Trophoblast cell (in vitro differentiated cells and primary cell): ENCODE results near the gene GPN3.

ENCODE experiments used
- DNase-seq, 2 donors: peaks; one replicate each; pipeline ENCODE4 v3.0.0-alpha.2; 2016
- H2AFZ ChIP-seq: 2 replicates; pipeline ENCODE4 v1.6.1; 2013; ENCODE audit warnings: low read length, moderate library complexity, mild to moderate bottlenecking; ENCODE audit not compliant: insufficient read depth, poor library complexity
- H2AK5ac ChIP-seq: 2 replicates; pipeline ENCODE4 v1.6.1; 2013; ENCODE audit warnings: mild to moderate bottlenecking, low read length
- H2BK120ac ChIP-seq: 2 replicates; pipeline ENCODE4 v1.6.1; 2013; ENCODE audit warnings: low read length, mild to moderate bottlenecking, moderate library complexity; ENCODE audit not compliant: insufficient read depth, poor library complexity
- H2BK12ac ChIP-seq: 2 replicates; pipeline ENCODE4 v1.6.1; 2013; ENCODE audit warnings: mild to moderate bottlenecking, low read length, moderate library complexity
- H2BK5ac ChIP-seq: 2 replicates; pipeline ENCODE4 v1.6.1; 2013; ENCODE audit warnings: low read length, low read depth, moderate library complexity, mild to moderate bottlenecking; ENCODE audit not compliant: poor library complexity
- H3K14ac ChIP-seq: 2 replicates; pipeline ENCODE4 v1.6.1; 2013; ENCODE audit warnings: mild to moderate bottlenecking, low read length
- H3K18ac ChIP-seq: 2 replicates; pipeline ENCODE4 v1.6.1; 2013; ENCODE audit warnings: mild to moderate bottlenecking, low read length
- H3K23ac ChIP-seq: 2 replicates; pipeline ENCODE4 v1.6.1; 2013; ENCODE audit warnings: low read length
- H3K27ac ChIP-seq: 2 replicates; pipeline ENCODE4 v1.5.1; 2013; ENCODE audit warnings: low read depth, mild to moderate bottlenecking, inconsistent platforms, low read length, moderate library complexity
- H3K27me3 ChIP-seq: 2 replicates; pipeline ENCODE4 v1.6.1; 2013; ENCODE audit warnings: inconsistent platforms, mild to moderate bottlenecking, low read length, moderate library complexity; ENCODE audit not compliant: insufficient read depth
- H3K36me3 ChIP-seq, 2 experiments: 1 replicate in 1 of 2; 2 replicates in 1 of 2; pipeline ENCODE4 v1.6.1; 2013; ENCODE audit warnings: low read length in 2 of 2, mild to moderate bottlenecking in 2 of 2, moderate library complexity in 1 of 2; ENCODE audit not compliant: insufficient read depth in 2 of 2, control insufficient read depth in 1 of 2
- H3K4ac ChIP-seq: 2 replicates; pipeline ENCODE4 v1.6.1; 2013; ENCODE audit warnings: low read depth, mild to moderate bottlenecking, low read length, moderate library complexity
- H3K4me1 ChIP-seq, 2 experiments: 1 replicate in 1 of 2; 2 replicates in 1 of 2; pipeline ENCODE4 v1.6.1; 2013; ENCODE audit warnings: low read length in 2 of 2, mild to moderate bottlenecking in 2 of 2, moderate library complexity in 1 of 2; ENCODE audit not compliant: insufficient read depth in 2 of 2, control insufficient read depth in 1 of 2
- H3K4me2 ChIP-seq: 2 replicates; pipeline ENCODE4 v1.6.1; 2013; ENCODE audit warnings: inconsistent platforms, mild to moderate bottlenecking, low read length, moderate library complexity
- H3K4me3 ChIP-seq: 2 replicates; pipeline ENCODE4 v1.5.1; 2013; ENCODE audit warnings: mild to moderate bottlenecking, low read depth, low read length, inconsistent platforms
- H3K79me1 ChIP-seq: one replicate; pipeline ENCODE4 v1.6.1; 2013; ENCODE audit warnings: low read length
- H3K79me2 ChIP-seq: 2 replicates; pipeline ENCODE4 v1.6.1; 2013; ENCODE audit warnings: low read length, mild to moderate bottlenecking; ENCODE audit not compliant: control insufficient read depth, insufficient read depth, poor library complexity
- H3K9ac ChIP-seq: 2 replicates; pipeline ENCODE4 v1.6.1; 2013; ENCODE audit warnings: mild to moderate bottlenecking, low read length
- H3K9me3 ChIP-seq: 2 replicates; pipeline ENCODE4 v1.6.1; 2013; ENCODE audit warnings: low read depth, mild to moderate bottlenecking, control low read depth, inconsistent platforms, low read length; ENCODE audit not compliant: insufficient read depth
- H4K12ac ChIP-seq: 2 replicates; pipeline ENCODE4 v1.6.1; 2013; ENCODE audit warnings: low read depth, mild to moderate bottlenecking, low read length, moderate library complexity
- H4K8ac ChIP-seq: 2 replicates; pipeline ENCODE4 v1.6.1; 2013; ENCODE audit warnings: low read depth, mild to moderate bottlenecking, low read length, moderate library complexity
- H4K91ac ChIP-seq: one replicate; pipeline ENCODE4 v1.6.1; 2013; ENCODE audit warnings: low read depth, mild to moderate bottlenecking, low read length, moderate library complexity
- WGBS: extraction: QIAGEN DNeasy Blood & Tissue Kit; methylation state at CpG from one replicate; pipeline ENCODE4 v1.1.7; 2013; ENCODE audit warnings: missing lambda C conversion rate; ENCODE audit not compliant: insufficient read length, insufficient coverage; ENCODE audit errors: extremely low coverage; 5-methylcytosine and 5-hydroxymethylcytosine counted together

The GPN3 gene

DNA sequence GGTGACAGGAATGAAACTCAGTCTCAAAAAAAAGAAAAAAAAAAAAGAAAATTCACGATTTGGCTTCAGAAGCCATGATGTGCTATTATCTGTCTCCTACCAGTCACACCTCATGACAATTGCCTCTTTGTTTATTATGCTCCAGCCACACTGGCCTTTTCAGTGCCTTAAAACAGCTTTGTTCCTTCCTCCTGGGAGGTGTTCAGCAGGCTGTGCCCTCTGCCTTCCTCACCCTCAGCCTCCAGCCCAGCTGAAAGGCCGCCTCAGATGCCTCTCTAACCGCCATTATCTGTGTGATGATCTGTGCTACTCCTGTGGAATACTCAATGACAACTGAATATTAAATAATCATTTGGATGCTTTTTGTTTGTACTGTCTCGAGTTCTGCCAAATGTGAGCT is 9.3 kb downstream of the GPN3 start:
- Histone ChIP-seq H3K79me2 (no peaks in the 10 kb centered on the region), H3K4me1 (no peaks in the 10 kb centered on the region), H3K27me3 (no peaks in the 10 kb centered on the region), H3K14ac (no peak overlapping the region), H3K4me2 (no peak overlapping the region), H2AFZ (no peak overlapping the region), H3K79me1 (no peaks in the 10 kb centered on the region), H4K91ac (no peak overlapping the region), H3K4me3 (no peak overlapping the region), H3K36me3 (peaks cover 20 to 23% of the 10 kb centered on the region in 2 experiments), H2BK12ac (no peak overlapping the region), H2BK120ac (no peak overlapping the region), H3K4ac (no peak overlapping the region), H3K9me3 (no peaks in the 10 kb centered on the region), H3K18ac (no peak overlapping the region), H3K23ac (no peak overlapping the region), H4K12ac (no peak overlapping the region), H4K8ac (no peak overlapping the region), H3K27ac (no peak overlapping the region), H2BK5ac (no peak overlapping the region), H2AK5ac (no peak overlapping the region), H3K9ac (no peak overlapping the region)
- DNase-seq, result no peak
- no CpG with 5 or more reads among the region's 4 CpGs for WGBS

GRCh38 chr12:110453569-110454296 is 14.3 kb downstream of the GPN3 start:
- Histone ChIP-seq H3K4me3 (no peak overlapping the region), H3K4me2 (no peak overlapping the region), H4K91ac (no peak overlapping the region), H2AK5ac (no peak overlapping the region), H2BK5ac (no peak overlapping the region), H3K4ac (no peak overlapping the region), H4K8ac (no peak overlapping the region), H2AFZ (no peak overlapping the region), H3K14ac (no peak overlapping the region), H3K27me3 (no peaks in the 10 kb centered on the region), H3K4me1 (peaks cover 4 to 5% of the 10 kb centered on the region in 2 experiments), H3K79me1 (peaks cover 7% of the 10 kb centered on the region), H3K27ac (no peak overlapping the region), H3K18ac (no peak overlapping the region), H3K9me3 (no peaks in the 10 kb centered on the region), H3K23ac (no peak overlapping the region), H4K12ac (no peak overlapping the region), H3K9ac (no peak overlapping the region), H3K79me2 (peaks cover 11% of the 10 kb centered on the region), H3K36me3 (peaks cover 10 to 12% of the 10 kb centered on the region in 2 experiments), H2BK12ac (no peak overlapping the region), H2BK120ac (no peak overlapping the region)
- no CpG with 5 or more reads among the region's 4 CpGs for whole genome bisulfite sequencing
- DNase-seq, result no peak

DNA sequence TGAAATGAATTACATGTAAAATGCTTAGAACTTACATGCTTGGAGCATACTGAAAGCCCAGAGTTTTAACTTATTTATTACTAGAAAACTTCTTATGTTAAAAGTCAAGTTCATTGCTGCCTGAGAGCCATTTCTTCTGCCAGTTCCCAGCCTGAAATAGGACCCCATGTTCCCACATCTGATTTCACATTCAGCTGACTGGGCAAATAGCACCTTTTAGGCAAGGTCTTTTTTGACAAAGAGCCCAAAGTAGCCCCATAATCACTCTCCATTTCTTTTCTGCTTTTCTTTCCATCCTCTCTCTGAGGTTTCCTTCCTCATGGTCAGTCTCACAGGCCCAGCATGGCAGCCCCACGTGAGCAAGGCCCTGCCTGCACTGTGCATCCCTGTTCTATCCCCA is 16.8 kb downstream of the GPN3 start:
- WGBS, result no CpG with 5 or more reads among the region's 1 CpG
- Histone ChIP-seq H3K27me3 (no peaks in the 10 kb centered on the region), H3K23ac (no peak overlapping the region), H3K27ac (no peak overlapping the region), H2AFZ (no peak overlapping the region), H4K8ac (no peak overlapping the region), H3K36me3 (peaks cover 8 to 10% of the 10 kb centered on the region in 2 experiments), H3K14ac (no peak overlapping the region), H3K79me1 (peaks cover 7% of the 10 kb centered on the region), H2BK5ac (no peak overlapping the region), H3K79me2 (peaks cover 15% of the 10 kb centered on the region), H2AK5ac (no peak overlapping the region), H3K4ac (no peak overlapping the region), H3K4me3 (no peak overlapping the region), H3K9ac (no peak overlapping the region), H4K12ac (no peak overlapping the region), H2BK120ac (no peak overlapping the region), H3K9me3 (no peaks in the 10 kb centered on the region), H4K91ac (no peak overlapping the region), H3K4me2 (no peak overlapping the region), H2BK12ac (no peak overlapping the region), H3K4me1 (peaks cover 4 to 5% of the 10 kb centered on the region in 2 experiments), H3K18ac (no peak overlapping the region)
- no peak for DNase-seq

GRCh38 chr12:110449799-110450497 is 18.1 kb downstream of the GPN3 start, which contains the start of gene ARPC3:
Gene ARPC3, minus strand, starts transcription at chr12:110450337. Its CDS starts 77 bp downstream, at chr12:110450260.
- H3K14ac ChIP-seq, result peak within 1 kb of the TSS; percentile 99
- H3K23ac ChIP-seq, result no peak within 1 kb of the TSS
- peak within 1 kb of the TSS; percentile 99 for H4K8ac ChIP-seq
- H3K27me3 ChIP-seq, result no peaks in the 10 kb centered on the region
- peak within 1 kb of the TSS; percentile 100 for H3K4ac ChIP-seq
- H3K4me2 ChIP-seq, result peak within 1 kb of the TSS; percentile 59
- peak within 1 kb of the TSS; percentile 98 for H2AK5ac ChIP-seq
- peak within 1 kb of the TSS; percentile 99 for H3K18ac ChIP-seq
- WGBS, result no CpG with 5 or more reads among the region's 51 CpGs
- peak within 1 kb of the TSS; percentile 99 for H4K91ac ChIP-seq
- peaks cover 7 to 8% of the 10 kb centered on the region in 2 experiments for H3K36me3 ChIP-seq
- peaks cover 4 to 5% of the 10 kb centered on the region in 2 experiments for H3K4me1 ChIP-seq
- peak; percentile 97 to 98 for DNase-seq
- peaks cover 15% of the 10 kb centered on the region for H3K79me2 ChIP-seq
- no peaks in the 10 kb centered on the region for H3K9me3 ChIP-seq
- H2BK5ac ChIP-seq, result peak within 1 kb of the TSS; percentile 87
- H3K79me1 ChIP-seq, result peaks cover 7% of the 10 kb centered on the region
- peak within 1 kb of the TSS; percentile 77 for H2BK120ac ChIP-seq
- H4K12ac ChIP-seq, result peak within 1 kb of the TSS; percentile 92
- H3K4me3 ChIP-seq, result peak within 1 kb of the TSS; percentile 84
- H2BK12ac ChIP-seq, result no peak within 1 kb of the TSS
- H3K27ac ChIP-seq, result peak within 1 kb of the TSS; percentile 79
- peak within 1 kb of the TSS; percentile 72 for H3K9ac ChIP-seq
- peak within 1 kb of the TSS; percentile 99 for H2AFZ ChIP-seq
